ENCODE results near the gene TDRKH. TPM values are rescaled to one million over a fixed set of nuclear protein-coding genes. Genes with fewer than 3 reads are reported as not detected.
A peak's percentile ranks its signal among the peaks of the same experiment; 100 is the strongest.

Gene TDRKH
- total and polyA plus RNA-seq, 2 of the 13 experiments (the other 11 are each of a cell fraction or from before 2014, with no cell fraction given), result 3.9 to 5.4 TPM

DNA sequence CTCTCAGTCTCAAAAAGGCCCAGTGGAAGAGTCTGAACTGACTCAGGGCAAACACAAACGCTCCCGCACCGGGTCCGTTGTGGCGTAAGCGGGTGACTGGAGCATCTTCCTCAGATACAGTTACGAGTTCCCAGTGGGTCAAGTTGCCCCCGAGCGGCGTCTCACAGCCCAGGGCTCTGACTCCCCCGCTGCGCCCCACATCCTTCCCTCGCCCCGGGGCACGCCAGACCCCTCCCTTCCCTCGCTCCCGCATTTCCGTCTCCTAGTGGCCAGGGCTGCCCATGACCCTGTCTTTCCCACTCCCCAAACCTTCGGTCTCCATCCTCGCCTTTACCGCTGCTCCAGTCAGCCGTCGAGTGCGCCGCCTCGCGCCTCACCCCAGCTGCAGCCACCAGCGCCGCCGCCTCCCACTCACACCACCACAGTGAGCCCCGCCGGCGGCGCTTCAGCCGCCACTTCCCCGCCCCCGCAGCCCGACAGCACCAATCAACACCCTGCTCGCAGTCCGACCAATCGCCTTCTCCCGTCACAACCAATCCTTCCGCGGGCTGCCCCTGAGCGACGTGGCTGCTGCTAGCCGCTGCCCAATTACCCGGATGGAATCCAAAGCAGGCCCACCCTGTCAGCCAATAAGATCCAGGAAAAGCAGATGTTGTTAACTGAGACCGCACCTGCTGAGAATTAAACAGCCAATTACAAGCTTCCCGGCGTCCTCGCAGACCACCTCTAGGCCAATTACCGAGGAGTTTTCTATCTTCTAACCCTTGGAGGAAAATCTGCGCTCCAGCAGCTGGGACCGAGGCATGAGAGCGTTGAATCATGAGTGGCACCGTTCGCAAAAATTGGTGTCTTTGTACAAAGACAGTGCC lies at the start of gene TDRKH (continued):
- TF ChIP-seq ZNF350 (CRISPR knock-in tag; IDR thresholded peaks at IDR 0.05; ENCODE audit: borderline replicate concordance, low read depth) (peak; percentile 81), TMF1 (CRISPR knock-in tag; IDR thresholded peaks at IDR 0.05; ENCODE audit: low read depth) (0 out of 2 replicates have a peak, but pooled peaks have one; percentile 70), ZBTB42 (CRISPR knock-in tag; IDR thresholded peaks at IDR 0.05) (0 out of 2 replicates have a peak, but pooled peaks have one; percentile 61), NCOA1 (CRISPR knock-in tag; IDR thresholded peaks at IDR 0.05) (no peak), HIVEP1 (CRISPR knock-in tag; IDR thresholded peaks at IDR 0.05) (no peak), ZNF788 (CRISPR knock-in tag; IDR thresholded peaks at IDR 0.05; ENCODE audit: borderline replicate concordance) (peak; percentile 96), KDM5B (CRISPR knock-in tag; IDR thresholded peaks at IDR 0.05; ENCODE audit: borderline replicate concordance) (peak; percentile 90), NFKBIZ (CRISPR knock-in tag; IDR thresholded peaks at IDR 0.05) (no peak; the same call in 1 of the 2 replicates), IKZF1 (IDR thresholded peaks at IDR 0.05) (no peak), TGIF2 (CRISPR knock-in tag; IDR thresholded peaks at IDR 0.05) (no peak), ZBTB7B (CRISPR knock-in tag; IDR thresholded peaks at IDR 0.05) (0 out of 2 replicates have a peak, but pooled peaks have one; percentile 18), MXI1 (IDR thresholded peaks at IDR 0.05; ENCODE audit: borderline replicate concordance, low read depth, low read length) (peak; percentile 58; the same call in 2 of the 3 replicates), CBX1 (IDR thresholded peaks at IDR 0.05; ENCODE audit: low read depth) (peak; percentile 82), ZNF530 (CRISPR knock-in tag; IDR thresholded peaks at IDR 0.05; ENCODE audit: low read depth) (0 out of 2 replicates have a peak, but pooled peaks have one; percentile 31), ZNF773 (CRISPR knock-in tag; IDR thresholded peaks at IDR 0.05; ENCODE audit: borderline replicate concordance) (0 out of 2 replicates have a peak, but pooled peaks have one; percentile 73), ZNF781 (CRISPR knock-in tag; IDR thresholded peaks at IDR 0.05; ENCODE audit: borderline replicate concordance, not compliant biosample characterization) (peak; percentile 77), EED (CRISPR knock-in tag; IDR thresholded peaks at IDR 0.05) (peak; percentile 95), ZNF709 (CRISPR knock-in tag; IDR thresholded peaks at IDR 0.05) (peak; percentile 80), ZNF616 (CRISPR knock-in tag; IDR thresholded peaks at IDR 0.05; ENCODE audit: low read depth) (0 out of 2 replicates have a peak, but pooled peaks have one; percentile 68), ZNF367 (CRISPR knock-in tag; IDR thresholded peaks at IDR 0.05; ENCODE audit: borderline replicate concordance) (peak; percentile 82; the same call in 1 of the 2 replicates), RAD21 (CRISPR knock-in tag; IDR thresholded peaks at IDR 0.05) (peak; percentile 39; the same call in 1 of the 2 replicates), PHF21A (CRISPR knock-in tag; IDR thresholded peaks at IDR 0.05) (peak; percentile 100), NFATC3 (CRISPR knock-in tag; IDR thresholded peaks at IDR 0.05) (0 out of 2 replicates have a peak, but pooled peaks have one; percentile 65), ZNF33A (CRISPR knock-in tag; IDR thresholded peaks at IDR 0.05; ENCODE audit: borderline replicate concordance) (no peak), ZNF780A (CRISPR knock-in tag; IDR thresholded peaks at IDR 0.05) (0 out of 2 replicates have a peak, but pooled peaks have one; percentile 63)
- TF ChIP-seq, protein P1, sequence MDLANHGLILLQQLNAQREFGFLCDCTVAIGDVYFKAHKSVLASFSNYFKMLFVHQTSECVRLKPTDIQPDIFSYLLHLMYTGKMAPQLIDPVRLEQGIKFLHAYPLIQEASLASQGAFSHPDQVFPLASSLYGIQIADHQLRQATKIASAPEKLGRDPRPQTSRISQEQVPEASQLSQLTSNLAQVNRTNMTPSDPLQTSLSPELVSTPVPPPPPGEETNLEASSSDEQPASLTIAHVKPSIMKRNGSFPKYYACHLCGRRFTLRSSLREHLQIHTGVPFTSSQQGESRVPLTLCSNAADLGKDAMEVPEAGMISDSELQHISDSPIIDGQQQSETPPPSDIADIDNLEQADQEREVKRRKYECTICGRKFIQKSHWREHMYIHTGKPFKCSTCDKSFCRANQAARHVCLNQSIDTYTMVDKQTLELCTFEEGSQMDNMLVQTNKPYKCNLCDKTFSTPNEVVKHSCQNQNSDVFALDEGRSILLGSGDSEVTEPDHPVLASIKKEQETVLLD (CRISPR knock-in tag; IDR thresholded peaks at IDR 0.05; ENCODE audit: low read depth), result peak; percentile 58; the same call in 1 of the 2 replicates
- TF ChIP-seq, protein P2, sequence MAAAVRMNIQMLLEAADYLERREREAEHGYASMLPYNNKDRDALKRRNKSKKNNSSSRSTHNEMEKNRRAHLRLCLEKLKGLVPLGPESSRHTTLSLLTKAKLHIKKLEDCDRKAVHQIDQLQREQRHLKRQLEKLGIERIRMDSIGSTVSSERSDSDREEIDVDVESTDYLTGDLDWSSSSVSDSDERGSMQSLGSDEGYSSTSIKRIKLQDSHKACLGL (CRISPR knock-in tag; IDR thresholded peaks at IDR 0.05), result peak; percentile 83; the same call in 1 of the 2 replicates
- TF ChIP-seq, protein P3, sequence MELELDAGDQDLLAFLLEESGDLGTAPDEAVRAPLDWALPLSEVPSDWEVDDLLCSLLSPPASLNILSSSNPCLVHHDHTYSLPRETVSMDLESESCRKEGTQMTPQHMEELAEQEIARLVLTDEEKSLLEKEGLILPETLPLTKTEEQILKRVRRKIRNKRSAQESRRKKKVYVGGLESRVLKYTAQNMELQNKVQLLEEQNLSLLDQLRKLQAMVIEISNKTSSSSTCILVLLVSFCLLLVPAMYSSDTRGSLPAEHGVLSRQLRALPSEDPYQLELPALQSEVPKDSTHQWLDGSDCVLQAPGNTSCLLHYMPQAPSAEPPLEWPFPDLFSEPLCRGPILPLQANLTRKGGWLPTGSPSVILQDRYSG (CRISPR knock-in tag; IDR thresholded peaks at IDR 0.05), result peak; percentile 84; the same call in 1 of the 2 replicates
